ENCODE data around the gene PTGER1.

The PTGER1 gene

DNA sequence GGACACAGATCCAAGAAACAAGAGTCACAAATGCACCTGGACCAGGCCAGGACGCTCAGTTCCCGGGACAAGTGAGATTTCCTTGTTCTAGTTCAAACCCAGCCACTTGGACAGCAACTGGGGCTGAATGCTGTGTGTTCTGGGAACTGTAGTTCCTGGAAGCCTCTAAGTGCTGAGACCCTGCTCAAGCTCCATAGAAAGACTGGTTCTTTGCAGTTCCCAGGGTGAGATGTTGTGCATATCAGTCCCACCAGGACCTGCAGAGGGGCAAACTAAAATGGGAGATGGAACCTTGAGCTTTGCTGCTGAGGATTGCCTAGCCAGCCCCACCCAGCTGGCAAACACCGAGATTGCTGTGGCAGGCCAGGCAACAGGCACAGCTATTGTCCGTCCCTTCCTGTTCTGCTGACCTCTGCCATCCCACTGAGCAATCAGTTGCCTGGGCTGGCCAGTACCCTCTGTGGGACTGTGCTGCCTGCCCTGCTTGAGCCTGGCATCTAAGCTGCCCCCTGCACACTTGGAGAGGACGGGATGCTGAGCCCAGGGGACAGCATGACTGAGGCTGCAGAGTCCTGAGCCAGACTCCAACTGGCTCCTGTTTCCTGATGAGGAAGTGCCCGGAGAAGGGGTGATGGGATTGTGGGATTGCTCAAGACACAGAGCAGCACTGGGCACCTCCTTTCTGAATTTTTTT, 22.2 kb upstream of the PTGER1 start:
- no peak for DNase-seq (ENCODE audit: low read depth)
- no peak overlapping the region for H3K4me3 ChIP-seq (ENCODE audit: low read length)
- TF ChIP-seq, protein P1, sequence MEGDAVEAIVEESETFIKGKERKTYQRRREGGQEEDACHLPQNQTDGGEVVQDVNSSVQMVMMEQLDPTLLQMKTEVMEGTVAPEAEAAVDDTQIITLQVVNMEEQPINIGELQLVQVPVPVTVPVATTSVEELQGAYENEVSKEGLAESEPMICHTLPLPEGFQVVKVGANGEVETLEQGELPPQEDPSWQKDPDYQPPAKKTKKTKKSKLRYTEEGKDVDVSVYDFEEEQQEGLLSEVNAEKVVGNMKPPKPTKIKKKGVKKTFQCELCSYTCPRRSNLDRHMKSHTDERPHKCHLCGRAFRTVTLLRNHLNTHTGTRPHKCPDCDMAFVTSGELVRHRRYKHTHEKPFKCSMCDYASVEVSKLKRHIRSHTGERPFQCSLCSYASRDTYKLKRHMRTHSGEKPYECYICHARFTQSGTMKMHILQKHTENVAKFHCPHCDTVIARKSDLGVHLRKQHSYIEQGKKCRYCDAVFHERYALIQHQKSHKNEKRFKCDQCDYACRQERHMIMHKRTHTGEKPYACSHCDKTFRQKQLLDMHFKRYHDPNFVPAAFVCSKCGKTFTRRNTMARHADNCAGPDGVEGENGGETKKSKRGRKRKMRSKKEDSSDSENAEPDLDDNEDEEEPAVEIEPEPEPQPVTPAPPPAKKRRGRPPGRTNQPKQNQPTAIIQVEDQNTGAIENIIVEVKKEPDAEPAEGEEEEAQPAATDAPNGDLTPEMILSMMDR (IDR thresholded peaks at IDR 0.05; ENCODE audit: insufficient read depth, low read depth, low read length, missing control alignments), result no peak

DNA sequence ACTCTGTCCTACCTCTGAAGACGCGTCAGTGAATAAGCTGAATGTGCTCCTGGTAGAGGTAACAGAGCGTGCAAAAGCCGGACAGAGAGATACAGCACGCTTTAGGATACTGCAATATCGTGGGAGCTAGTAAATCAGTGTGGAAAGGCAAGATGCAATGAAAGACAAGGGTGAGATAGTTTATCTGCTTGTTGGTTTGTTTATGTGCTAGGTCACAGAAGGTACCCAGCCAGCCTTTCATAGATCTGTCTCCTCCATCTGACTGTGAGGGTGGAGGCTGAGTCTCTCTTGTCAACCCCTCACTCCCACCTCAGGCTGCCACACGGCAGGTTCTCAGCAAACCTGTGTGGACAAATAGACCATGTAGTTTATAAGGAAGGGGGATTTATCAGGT, 21.7 kb upstream of the PTGER1 start:
- DNase-seq (ENCODE audit: low read depth), result no peak
- peak overlapping the region; percentile 34 for H3K4me3 ChIP-seq (ENCODE audit: low read length)
- TF ChIP-seq, protein P1 (IDR thresholded peaks at IDR 0.05; ENCODE audit: insufficient read depth, low read depth, low read length, missing control alignments), result no peak

DNA sequence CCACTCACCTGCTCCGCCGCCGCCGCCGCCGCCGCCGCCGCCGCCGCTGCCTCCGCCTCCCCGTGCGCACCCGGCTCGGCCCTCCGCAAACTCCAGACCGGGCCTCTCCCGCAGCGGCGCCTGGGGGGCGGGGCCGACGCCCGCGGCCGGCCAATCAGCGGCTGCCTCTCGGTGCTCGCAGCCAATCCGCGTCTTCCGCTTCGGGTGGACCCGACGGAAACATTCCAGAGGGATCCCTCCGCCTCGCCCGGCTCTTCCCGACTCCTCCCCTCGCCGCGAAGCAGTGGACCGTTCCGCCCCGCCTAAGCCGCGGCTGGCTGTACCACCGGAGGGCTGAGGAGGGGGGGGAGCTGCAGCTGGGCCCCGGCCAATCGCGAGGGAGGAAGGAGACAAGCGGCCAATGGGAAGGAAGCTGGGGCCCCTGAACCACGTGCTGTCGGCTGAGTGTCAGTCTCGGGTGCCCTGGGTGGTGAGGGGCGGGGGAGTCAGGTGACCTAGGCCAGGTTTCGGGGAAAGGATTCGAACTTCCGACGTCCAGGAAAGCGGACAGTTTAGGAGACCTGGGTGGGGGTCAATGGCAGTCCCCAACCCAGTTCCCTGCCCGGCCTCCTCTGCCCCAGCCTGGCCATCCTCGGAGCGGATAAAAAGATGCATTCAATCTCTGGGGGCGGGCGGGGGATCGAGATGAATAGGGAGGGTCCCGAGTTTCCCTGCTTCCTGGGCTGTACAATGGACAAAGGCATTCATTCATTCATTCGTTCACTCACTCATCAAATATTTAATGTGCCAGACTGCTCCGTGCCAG, 21.1 kb upstream of the PTGER1 start, which contains the start of gene GIPC1:
TSS of gene GIPC1 (minus strand) at position 99 of the 805 bp plus-strand sequence. CDS start 13,151 bp downstream, outside the sequence.
- H3K4me3 ChIP-seq (ENCODE audit: low read length), result peak within 1 kb of the TSS; percentile 89
- TF ChIP-seq, protein P1 (IDR thresholded peaks at IDR 0.05; ENCODE audit: insufficient read depth, low read depth, low read length, missing control alignments), result no peak
- DNase-seq (ENCODE audit: low read depth), result peak; percentile 100

DNA sequence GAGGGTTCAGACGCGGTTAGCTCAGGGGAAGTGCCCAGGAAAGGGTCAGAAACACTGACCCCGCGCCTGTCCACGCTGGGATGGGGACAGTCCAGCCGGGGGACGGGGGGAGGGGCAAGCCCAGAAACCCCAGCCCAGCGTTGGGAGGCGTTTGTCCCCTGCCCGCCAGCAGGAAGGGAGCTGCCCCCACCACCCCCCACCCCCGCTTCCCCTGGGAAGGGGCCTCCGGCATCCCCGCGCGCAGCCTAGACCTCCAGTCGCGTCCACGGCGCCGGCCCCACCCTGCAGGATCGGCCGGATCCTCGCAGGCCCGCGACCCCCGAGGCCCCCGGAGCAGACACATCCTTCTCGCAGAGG, 20.5 kb upstream of the PTGER1 start:
- no peak for DNase-seq (ENCODE audit: low read depth)
- TF ChIP-seq, protein P1 (IDR thresholded peaks at IDR 0.05; ENCODE audit: insufficient read depth, low read depth, low read length, missing control alignments), result no peak
- peak overlapping the region; percentile 89 for H3K4me3 ChIP-seq (ENCODE audit: low read length)

DNA sequence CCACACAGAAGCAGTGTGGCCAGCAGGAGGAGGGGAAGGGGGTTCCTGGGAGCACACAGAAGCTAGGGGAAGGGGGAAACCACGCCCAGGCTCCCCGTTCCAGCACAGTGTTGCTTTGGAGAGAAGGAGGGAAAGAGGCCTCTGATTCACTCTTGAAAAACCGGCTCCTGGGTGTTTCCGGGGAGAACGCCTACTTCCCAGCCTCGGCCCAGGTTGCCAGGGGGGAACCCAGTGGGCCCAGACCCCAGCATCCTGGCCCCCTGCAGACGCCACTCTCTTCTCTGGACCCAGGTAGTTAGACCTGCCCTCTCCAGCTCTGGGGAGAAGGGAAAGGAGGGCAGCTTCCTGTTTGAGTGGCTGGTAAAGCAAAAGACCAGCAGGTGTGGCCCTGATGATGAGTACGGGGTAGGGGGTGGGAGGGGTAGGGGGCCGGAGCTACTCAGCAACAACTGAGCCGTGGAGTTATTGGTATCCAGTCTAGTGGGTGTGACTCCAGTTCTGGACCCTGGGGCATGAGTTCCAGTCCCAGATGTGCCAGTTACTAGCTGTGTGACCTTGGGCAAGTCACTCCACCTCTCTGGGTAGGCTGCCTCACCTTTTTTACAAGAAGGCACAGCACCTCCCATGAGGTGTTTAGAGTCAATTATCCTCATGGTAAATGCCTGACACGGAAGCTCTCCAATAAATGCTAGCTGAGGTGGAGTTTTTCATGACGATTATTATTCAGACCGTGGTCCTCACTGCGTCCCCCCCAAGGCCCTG, 19.9 kb upstream of the PTGER1 start:
- TF ChIP-seq, protein P1 (IDR thresholded peaks at IDR 0.05; ENCODE audit: insufficient read depth, low read depth, low read length, missing control alignments), result no peak
- H3K4me3 ChIP-seq (ENCODE audit: low read length), result peak overlapping the region; percentile 89
- DNase-seq (ENCODE audit: low read depth), result peak; percentile 82

DNA sequence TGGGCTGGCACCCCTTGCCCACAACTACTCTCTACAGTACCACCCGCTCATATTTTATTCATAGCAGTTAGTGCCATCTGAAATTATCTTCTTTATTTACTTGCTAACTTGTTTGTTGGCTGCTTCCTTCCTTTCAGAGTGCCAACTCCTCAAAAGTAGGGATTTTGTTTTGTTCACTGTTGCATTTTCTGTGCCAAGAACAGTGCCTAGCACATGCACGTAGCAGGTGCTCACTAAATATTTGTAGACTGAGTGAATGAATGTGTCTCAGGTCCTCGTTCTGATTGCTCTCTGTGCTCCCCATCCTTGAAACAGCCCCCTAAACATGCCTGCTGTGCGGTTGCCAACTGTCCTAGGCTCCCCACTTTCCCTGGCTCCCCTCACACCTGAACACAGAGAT, 19.3 kb upstream of the PTGER1 start:
- peak overlapping the region; percentile 89 for H3K4me3 ChIP-seq (ENCODE audit: low read length)
- no peak for DNase-seq (ENCODE audit: low read depth)
- TF ChIP-seq, protein P1 (IDR thresholded peaks at IDR 0.05; ENCODE audit: insufficient read depth, low read depth, low read length, missing control alignments), result no peak

Measured in epithelial cell of esophagus (primary cell).